ENCODE results near the gene RAB44.

GRCh38 chr6:36769183-36769675 lies 71.6 kb downstream of the RAB44 start:
- TF ChIP-seq CTCF (IDR thresholded peaks at IDR 0.05) (no peak), POLR2A (IDR thresholded peaks at IDR 0.05) (no peak)

Measured in lower leg skin (tissue), 3 donors.